T-helper 9 cell (primary cell): ENCODE results near the gene FAM110C.
"Not testable (repeated sequence)": the region's sequence is repeated elsewhere in the genome, so short reads cannot be mapped to it uniquely, and the experiment has no call there.

Source experiments
- DNase-seq: peaks from one replicate; pipeline ENCODE4 v3.0.0-alpha.2; 2020
- total RNA-seq, 2 donors: gene quantifications; one replicate each; lab custom pipeline; 2026; lab: John Stamatoyannopoulos, UW

The FAM110C gene
- total RNA-seq: 0.97 to 4.8 reads per million in 2 donors

GRCh38 chr2:46471-47345, at the start of gene FAM110C:
FAM110C (minus strand) TSS chr2:46505; CDS start chr2:46385, 120 bp downstream.
- peak; percentile 26 for DNase-seq

- no peak for DNase-seq
These were observed 46.0 kb upstream of the FAM110C start for GRCh38 chr2:92326-92725.

GRCh38 chr2:90645-91312, 44.5 kb upstream of the FAM110C start:
- DNase-seq: no peak

- no peak for DNase-seq
These were observed 39.5 kb upstream of the FAM110C start for GRCh38 chr2:85761-86160.

- no peak for DNase-seq
These were observed 37.8 kb upstream of the FAM110C start for GRCh38 chr2:84121-84520.

GRCh38 chr2:80971-81736, 34.8 kb upstream of the FAM110C start:
- DNase-seq: no peak

GRCh38 chr2:80378-80777, 34.1 kb upstream of the FAM110C start:
- DNase-seq: no peak

- DNase-seq: no peak
These were observed 25.2 kb upstream of the FAM110C start for GRCh38 chr2:71309-72035.

- DNase-seq: no peak
These were observed 23.4 kb upstream of the FAM110C start for GRCh38 chr2:69366-70344.

- not testable (repeated sequence) for DNase-seq
These were observed 22.3 kb upstream of the FAM110C start for GRCh38 chr2:68637-69036.

- DNase-seq: no peak
These were observed 20.5 kb upstream of the FAM110C start for GRCh38 chr2:66853-67252.

GRCh38 chr2:65121-65520, 18.8 kb upstream of the FAM110C start:
- no peak for DNase-seq

- no peak for DNase-seq
These were observed 9.5 kb upstream of the FAM110C start for GRCh38 chr2:55587-56448.

- DNase-seq: no peak
These were observed 5.3 kb upstream of the FAM110C start for GRCh38 chr2:51613-52012.

- no peak for DNase-seq
These were observed 1.4 kb upstream of the FAM110C start for GRCh38 chr2:47737-48136.

- DNase-seq: no peak
These were observed 1.0 kb upstream of the FAM110C start for GRCh38 chr2:47346-47725.

- DNase-seq: no peak
These were observed 204 bp downstream of the FAM110C start for GRCh38 chr2:46131-46470.

GRCh38 chr2:45342-46130, 769 bp downstream of the FAM110C start:
- no peak for DNase-seq

GRCh38 chr2:44748-45341, 1.5 kb downstream of the FAM110C start:
- no peak for DNase-seq
